H9 (cell line): ENCODE results near the gene KCTD16. TPM values are rescaled to one million over a fixed set of nuclear protein-coding genes. Genes with fewer than 3 reads are reported as not detected.

Source experiments
- DNase-seq: peaks from one replicate; pipeline ENCODE4 v3.0.0-alpha.2; 2017
- H2AFZ ChIP-seq: one replicate; pipeline ENCODE4 v1.6.1; 2013; ENCODE audit warnings: mild to moderate bottlenecking, low read length, control low read depth, moderate library complexity
- H2AK5ac ChIP-seq: 2 replicates; pipeline ENCODE4 v1.6.1; 2013; ENCODE audit warnings: low read length, control low read depth, mixed read lengths; ENCODE audit not compliant: insufficient read length
- H2BK120ac ChIP-seq: one replicate; pipeline ENCODE4 v1.6.1; 2013; ENCODE audit warnings: low read depth, mild to moderate bottlenecking, low read length, control low read depth, inconsistent platforms; ENCODE audit not compliant: poor library complexity, severe bottlenecking
- H2BK12ac ChIP-seq: 2 replicates; pipeline ENCODE4 v1.6.1; 2013; ENCODE audit warnings: low read length, control low read depth, mixed read lengths, low read depth; ENCODE audit not compliant: insufficient read length
- H2BK15ac ChIP-seq: 2 replicates; pipeline ENCODE4 v1.6.1; 2013; ENCODE audit warnings: low read depth, low read length, control low read depth
- H2BK20ac ChIP-seq: one replicate; pipeline ENCODE4 v1.6.1; 2013; ENCODE audit warnings: low read depth, mild to moderate bottlenecking, low read length, control low read depth, inconsistent platforms; ENCODE audit not compliant: poor library complexity, severe bottlenecking
- H2BK5ac ChIP-seq: 2 replicates; pipeline ENCODE4 v1.6.1; 2013; ENCODE audit warnings: low read length, control low read depth, mixed read lengths; ENCODE audit not compliant: insufficient read length
- H3K14ac ChIP-seq: 2 replicates; pipeline ENCODE4 v1.6.1; 2013; ENCODE audit warnings: low read length, control low read depth; ENCODE audit not compliant: insufficient read depth
- H3K18ac ChIP-seq: 2 replicates; pipeline ENCODE4 v1.6.1; 2013; ENCODE audit warnings: low read depth, mild to moderate bottlenecking, mixed read lengths, low read length, control low read depth; ENCODE audit not compliant: insufficient read length
- H3K23ac ChIP-seq: 2 replicates; pipeline ENCODE4 v1.6.1; 2013; ENCODE audit warnings: low read length, control low read depth, mixed read lengths, low read depth; ENCODE audit not compliant: insufficient read length
- H3K23me2 ChIP-seq: 2 replicates; pipeline ENCODE4 v1.6.1; 2013; ENCODE audit warnings: low read depth, mild to moderate bottlenecking, mixed read lengths, low read length, control low read depth; ENCODE audit not compliant: insufficient read length, poor library complexity, severe bottlenecking
- H3K27ac ChIP-seq: 2 replicates; pipeline ENCODE4 v1.5.1; 2013; ENCODE audit warnings: low read length, control low read depth, mixed read lengths, low read depth; ENCODE audit not compliant: insufficient read length
- H3K27me3 ChIP-seq: 2 replicates; pipeline ENCODE4 v1.6.1; 2013; ENCODE audit warnings: low read length, control low read depth, inconsistent platforms; ENCODE audit not compliant: insufficient read depth
- H3K4ac ChIP-seq: 2 replicates; pipeline ENCODE4 v1.6.1; 2013; ENCODE audit warnings: low read depth, mild to moderate bottlenecking, control low read depth, inconsistent platforms, low read length, moderate library complexity
- H3K4me1 ChIP-seq: 2 replicates; pipeline ENCODE4 v1.6.1; 2013; ENCODE audit warnings: low read length, control low read depth, inconsistent platforms; ENCODE audit not compliant: insufficient read depth
- H3K4me2 ChIP-seq: 2 replicates; pipeline ENCODE4 v1.6.1; 2013; ENCODE audit warnings: low read length, control low read depth, mixed read lengths; ENCODE audit not compliant: insufficient read length, insufficient read depth
- H3K56ac ChIP-seq: 2 replicates; pipeline ENCODE4 v1.6.1; 2013; ENCODE audit warnings: low read depth, mild to moderate bottlenecking, mixed read lengths, low read length, control low read depth; ENCODE audit not compliant: insufficient read length
- H3K79me1 ChIP-seq: 2 replicates; pipeline ENCODE4 v1.6.1; 2013; ENCODE audit warnings: low read depth, mild to moderate bottlenecking, moderate library complexity, low read length, control low read depth, inconsistent platforms; ENCODE audit not compliant: insufficient read depth, poor library complexity, severe bottlenecking
- H3K79me2 ChIP-seq: 2 replicates; pipeline ENCODE4 v1.6.1; 2013; ENCODE audit warnings: low read length, control low read depth, inconsistent platforms; ENCODE audit not compliant: insufficient read depth
- H3K9ac ChIP-seq: 2 replicates; pipeline ENCODE4 v1.6.1; 2013; ENCODE audit warnings: low read length, control low read depth, mixed read lengths; ENCODE audit not compliant: insufficient read length; ENCODE audit errors: extremely low read depth
- H3K9me3 ChIP-seq: one replicate; pipeline ENCODE4 v1.6.1; 2013; ENCODE audit warnings: low read depth, low read length, inconsistent platforms; ENCODE audit not compliant: control insufficient read depth
- H3T11ph ChIP-seq: one replicate; pipeline ENCODE4 v1.6.1; 2013; ENCODE audit warnings: mild to moderate bottlenecking, low read length, control low read depth, inconsistent platforms
- H4K20me1 ChIP-seq: one replicate; pipeline ENCODE4 v1.6.1; 2013; ENCODE audit not compliant: control insufficient read depth, insufficient read length, insufficient read depth
- H4K5ac ChIP-seq: 2 replicates; pipeline ENCODE4 v1.6.1; 2013; ENCODE audit warnings: low read depth, mild to moderate bottlenecking, mixed read lengths, low read length, control low read depth; ENCODE audit not compliant: insufficient read length
- H4K8ac ChIP-seq: replicated peaks from 2 replicates; pipeline ENCODE4 v1.6.1; 2013; ENCODE audit warnings: low read length, control low read depth, mixed read lengths, low read depth; ENCODE audit not compliant: insufficient read length
- H4K91ac ChIP-seq: 2 replicates; pipeline ENCODE4 v1.6.1; 2013; ENCODE audit warnings: low read depth, mild to moderate bottlenecking, moderate library complexity, mixed read lengths, low read length, control low read depth; ENCODE audit not compliant: insufficient read length
- H3K27ac Mint-ChIP-seq, 3 experiments: 2 replicates in 2 of 3; 3 replicates in 1 of 3; pipeline ENCODE4 v1.8.0; 2020 to 2021; ENCODE audit warnings: mixed read lengths in 3 of 3, mild to moderate bottlenecking in 1 of 3, moderate library complexity in 1 of 3
- H3K27me3 Mint-ChIP-seq: 2 replicates; pipeline ENCODE4 v1.8.0; 2021; ENCODE audit warnings: low read depth, mild to moderate bottlenecking, moderate library complexity, mixed read lengths
- H3K36me3 Mint-ChIP-seq, 3 experiments: 2 replicates in 2 of 3; 3 replicates in 1 of 3; pipeline ENCODE4 v1.8.0; 2020 to 2021; ENCODE audit warnings: low read depth in 3 of 3, mixed read lengths in 3 of 3; ENCODE audit not compliant: insufficient read depth in 1 of 3
- H3K4me1 Mint-ChIP-seq, 2 experiments: 2 replicates each; pipeline ENCODE4 v1.8.0; 2020; ENCODE audit warnings: mixed read lengths in 2 of 2
- H3K4me3 Mint-ChIP-seq, 2 experiments: 2 replicates in 1 of 2; 3 replicates in 1 of 2; pipeline ENCODE4 v1.8.0; 2020 to 2021; ENCODE audit warnings: mild to moderate bottlenecking in 2 of 2, mixed read lengths in 2 of 2, moderate library complexity in 1 of 2
- H3K9me3 Mint-ChIP-seq, 2 experiments: 2 replicates in 1 of 2; 3 replicates in 1 of 2; pipeline ENCODE4 v1.8.0; 2020; ENCODE audit warnings: mild to moderate bottlenecking in 2 of 2, mixed read lengths in 2 of 2, moderate library complexity in 1 of 2
- WGBS: extraction: QIAGEN DNeasy Blood & Tissue Kit; methylation state at CpG from one replicate; pipeline ENCODE4 v1.1.7; 2013; ENCODE audit warnings: missing lambda C conversion rate, low lambda C conversion rate, mixed read lengths; ENCODE audit not compliant: insufficient read length; ENCODE audit errors: extremely low coverage; 5-methylcytosine and 5-hydroxymethylcytosine counted together
- total RNA-seq: library from RNA; stranded (reverse); gene quantifications from 2 replicates; pipeline ENCODE4 v1.2.1, GENCODE V29; 2021
- TF ChIP-seq, protein P1 (sequence below): fragments of 200-600 bp; sonication (generic); conservative IDR thresholded peaks from 3 replicates; pipeline ENCODE4 v1.8.0; 2021; ENCODE audit warnings: antibody characterized with exemption, mild to moderate bottlenecking

KCTD16 gene
- total RNA-seq, 1 experiment from 2014 or later = 0.09 TPM

DNA sequence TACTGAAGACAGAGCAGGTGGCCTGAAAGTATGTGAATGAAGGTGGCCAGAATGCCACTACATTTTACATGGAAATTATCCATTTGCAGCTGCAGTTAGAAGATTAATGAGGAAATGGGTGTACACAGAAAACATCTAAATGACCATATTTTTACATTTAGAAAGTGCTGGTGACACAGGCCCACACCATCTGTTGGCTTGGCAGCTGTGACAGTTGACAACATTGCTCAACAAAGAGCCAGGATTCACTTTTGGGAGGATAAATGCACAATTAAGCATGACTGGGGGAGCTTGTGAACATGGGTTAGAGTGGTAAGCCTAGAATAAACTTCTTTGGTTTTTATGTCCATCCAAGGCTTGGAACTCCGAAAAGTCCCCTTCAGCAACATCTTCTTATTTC is 360.5 kb downstream of the KCTD16 start:
- Mint-ChIP-seq H3K27ac (no peak overlapping the region), H3K4me3 (no peak overlapping the region), H3K27me3 (peaks cover 2% of the 10 kb centered on the region; the same call in 1 of the 2 replicates), H3K9me3 (peaks cover 3 to 10% of the 10 kb centered on the region in 2 experiments; a peak in 2 of 5 replicates), H3K36me3 (peaks cover 0 to 5% (median 0%) of the 10 kb centered on the region in 3 experiments; a peak in 1 of 7 replicates), H3K4me1 (no peaks in the 10 kb centered on the region)
- no peak for DNase-seq
- H3K23me2 ChIP-seq = no peaks in the 10 kb centered on the region
- H2AFZ ChIP-seq = no peak overlapping the region
- H2BK12ac ChIP-seq = no peak overlapping the region
- H4K8ac ChIP-seq = no peak overlapping the region
- H3K4me1 ChIP-seq = no peaks in the 10 kb centered on the region
- no peak overlapping the region for H3K9ac ChIP-seq
- H3K56ac ChIP-seq = no peak overlapping the region
- H3K23ac ChIP-seq = no peak overlapping the region
- TF ChIP-seq, protein P1, sequence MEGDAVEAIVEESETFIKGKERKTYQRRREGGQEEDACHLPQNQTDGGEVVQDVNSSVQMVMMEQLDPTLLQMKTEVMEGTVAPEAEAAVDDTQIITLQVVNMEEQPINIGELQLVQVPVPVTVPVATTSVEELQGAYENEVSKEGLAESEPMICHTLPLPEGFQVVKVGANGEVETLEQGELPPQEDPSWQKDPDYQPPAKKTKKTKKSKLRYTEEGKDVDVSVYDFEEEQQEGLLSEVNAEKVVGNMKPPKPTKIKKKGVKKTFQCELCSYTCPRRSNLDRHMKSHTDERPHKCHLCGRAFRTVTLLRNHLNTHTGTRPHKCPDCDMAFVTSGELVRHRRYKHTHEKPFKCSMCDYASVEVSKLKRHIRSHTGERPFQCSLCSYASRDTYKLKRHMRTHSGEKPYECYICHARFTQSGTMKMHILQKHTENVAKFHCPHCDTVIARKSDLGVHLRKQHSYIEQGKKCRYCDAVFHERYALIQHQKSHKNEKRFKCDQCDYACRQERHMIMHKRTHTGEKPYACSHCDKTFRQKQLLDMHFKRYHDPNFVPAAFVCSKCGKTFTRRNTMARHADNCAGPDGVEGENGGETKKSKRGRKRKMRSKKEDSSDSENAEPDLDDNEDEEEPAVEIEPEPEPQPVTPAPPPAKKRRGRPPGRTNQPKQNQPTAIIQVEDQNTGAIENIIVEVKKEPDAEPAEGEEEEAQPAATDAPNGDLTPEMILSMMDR = no peak
- H3K4me2 ChIP-seq = no peak overlapping the region
- no peaks in the 10 kb centered on the region for H3K79me2 ChIP-seq
- no peaks in the 10 kb centered on the region for H4K20me1 ChIP-seq
- no peak overlapping the region for H2BK15ac ChIP-seq
- no peaks in the 10 kb centered on the region for H3K79me1 ChIP-seq
- WGBS = no CpG with 5 or more reads among the region's 1 CpG
- no peak overlapping the region for H3K14ac ChIP-seq
- H3K4ac ChIP-seq = no peak overlapping the region
- H3K27me3 ChIP-seq = no peaks in the 10 kb centered on the region
- H2BK5ac ChIP-seq = no peak overlapping the region
- no peak overlapping the region for H3K18ac ChIP-seq
- no peak overlapping the region for H3K27ac ChIP-seq
- no peak overlapping the region for H2AK5ac ChIP-seq
- H3T11ph ChIP-seq = no peak overlapping the region
- no peak overlapping the region for H2BK120ac ChIP-seq
- H4K5ac ChIP-seq = no peak overlapping the region
- no peaks in the 10 kb centered on the region for H3K9me3 ChIP-seq
- H2BK20ac ChIP-seq = no peak overlapping the region
- no peak overlapping the region for H4K91ac ChIP-seq

Other genes starting within 250 kb of the KCTD16 start
- 44.6 and 45.4 TPM in 2 replicates for gene YIPF5, start 214 bp upstream of the KCTD16 start, total RNA-seq